HFFc6 (cell line): Measurements from ENCODE around the gene CPED1. TPM values are rescaled to one million over a fixed set of nuclear protein-coding genes. Genes with fewer than 3 reads are reported as not detected.
A peak's percentile ranks its signal among the peaks of the same experiment; 100 is the strongest.

Source experiments
- DNase-seq: peaks from one replicate; pipeline ENCODE4 v3.0.0-alpha.2; 2018
- H3K27ac Mint-ChIP-seq: 2 replicates; pipeline ENCODE4 v1.8.0; 2020; ENCODE audit warnings: mild to moderate bottlenecking, mixed read lengths
- H3K27me3 Mint-ChIP-seq: 2 replicates; pipeline ENCODE4 v1.8.0; 2021; ENCODE audit warnings: mild to moderate bottlenecking, moderate library complexity, mixed read lengths; ENCODE audit not compliant: insufficient read depth
- H3K36me3 Mint-ChIP-seq: 2 replicates; pipeline ENCODE4 v1.8.0; 2021; ENCODE audit warnings: low read depth, mixed read lengths
- H3K4me1 Mint-ChIP-seq: 2 replicates; pipeline ENCODE4 v1.8.0; 2020; ENCODE audit warnings: low read depth, mixed read lengths
- H3K4me3 Mint-ChIP-seq: 2 replicates; pipeline ENCODE4 v1.8.0; 2020; ENCODE audit warnings: mild to moderate bottlenecking, moderate library complexity, mixed read lengths
- H3K9me3 Mint-ChIP-seq: 2 replicates; pipeline ENCODE4 v1.8.0; 2020; ENCODE audit warnings: mild to moderate bottlenecking, mixed read lengths
- CTCF ChIP-seq: fragments of 200-600 bp; sonication (generic); IDR thresholded peaks from 2 replicates; pipeline ENCODE4 v1.5.0; 2021; ENCODE audit warnings: antibody characterized with exemption, mild to moderate bottlenecking
- total RNA-seq, 6 experiments: library from RNA; stranded (reverse); fragmentation: NEBNext Ultra II Directional; extraction: Animal tissue kit (Norgen Biotek cat#: 25700); gene quantifications; 2 replicates in 1 of 6; 3 replicates in 5 of 6; pipeline ENCODE4 v1.2.3, GENCODE V29; 2021

The CPED1 gene
- total RNA-seq, 6 experiments from 2014 or later = 85.0 to 112 (median 95.9) TPM

- peak overlapping the region; percentile 90 for H3K27ac Mint-ChIP-seq
- no peak for DNase-seq
- peaks cover 57% of the 10 kb centered on the region for H3K36me3 Mint-ChIP-seq
- peak overlapping the region; percentile 36 for H3K4me3 Mint-ChIP-seq
- peaks cover 8% of the 10 kb centered on the region for H3K9me3 Mint-ChIP-seq
- H3K4me1 Mint-ChIP-seq = peaks cover 49% of the 10 kb centered on the region
- H3K27me3 Mint-ChIP-seq = no peaks in the 10 kb centered on the region
- TF ChIP-seq CTCF = no peak
Observed at GRCh38 chr7:121279060-121279620, 290.6 kb downstream of the CPED1 start.

GRCh38 chr7:121279822-121280221 lies 291.3 kb downstream of the CPED1 start:
- TF ChIP-seq CTCF = no peak
- peaks cover 49% of the 10 kb centered on the region for H3K4me1 Mint-ChIP-seq
- no peak for DNase-seq
- H3K9me3 Mint-ChIP-seq = peaks cover 14% of the 10 kb centered on the region
- no peak overlapping the region; the same call in 1 of the 2 replicates for H3K27ac Mint-ChIP-seq
- H3K36me3 Mint-ChIP-seq = peaks cover 64% of the 10 kb centered on the region
- no peak overlapping the region; the same call in 1 of the 2 replicates for H3K4me3 Mint-ChIP-seq
- no peaks in the 10 kb centered on the region for H3K27me3 Mint-ChIP-seq

GRCh38 chr7:121280656-121281055 lies 292.1 kb downstream of the CPED1 start:
- Mint-ChIP-seq H3K9me3 (peaks cover 23% of the 10 kb centered on the region), H3K4me1 (peaks cover 49% of the 10 kb centered on the region), H3K4me3 (no peak overlapping the region), H3K36me3 (peaks cover 73% of the 10 kb centered on the region), H3K27me3 (peaks cover 3% of the 10 kb centered on the region; the same call in 1 of the 2 replicates), H3K27ac (no peak overlapping the region)
- TF ChIP-seq CTCF = no peak
- no peak for DNase-seq

GRCh38 chr7:121282129-121282528 lies 293.6 kb downstream of the CPED1 start:
- H3K4me3 Mint-ChIP-seq = no peak overlapping the region
- no peak overlapping the region for H3K27ac Mint-ChIP-seq
- peaks cover 57% of the 10 kb centered on the region for H3K4me1 Mint-ChIP-seq
- TF ChIP-seq CTCF = no peak
- H3K36me3 Mint-ChIP-seq = peaks cover 75% of the 10 kb centered on the region
- peaks cover 3% of the 10 kb centered on the region; the same call in 1 of the 2 replicates for H3K27me3 Mint-ChIP-seq
- H3K9me3 Mint-ChIP-seq = peaks cover 25% of the 10 kb centered on the region
- DNase-seq = no peak

- Mint-ChIP-seq H3K9me3 (peaks cover 25% of the 10 kb centered on the region), H3K36me3 (peaks cover 65% of the 10 kb centered on the region), H3K27ac (no peak overlapping the region), H3K27me3 (peaks cover 3% of the 10 kb centered on the region), H3K4me1 (peaks cover 51% of the 10 kb centered on the region), H3K4me3 (no peak overlapping the region)
- TF ChIP-seq CTCF = no peak
- DNase-seq = no peak
Observed at GRCh38 chr7:121285066-121285667, 296.7 kb downstream of the CPED1 start.
